ENCODE measurements around the gene CYS1. TPM values are rescaled to one million over a fixed set of nuclear protein-coding genes. Genes with fewer than 3 reads are reported as not detected.

The CYS1 gene
- total and polyA plus RNA-seq, 2 donors (not counting 3 experiments of a cell fraction or from before 2014, with no cell fraction given) = not detected

- H3K79me2 ChIP-seq (ENCODE audit: control insufficient read depth, insufficient read depth, low read length) = peaks cover 32% of the 10 kb centered on the region
- CTCF ChIA-PET = interaction anchor here (0.7 to 2.3 kb wide), 4 partner anchors 174 to 305 kb away, joined by 5 to 8 read pairs (median 6); no protein-coding TSS in a partner anchor
Measured at GRCh38 chr2:10129490-10129889, 49.3 kb upstream of the CYS1 start.

GRCh38 chr2:10128420-10128819, 48.2 kb upstream of the CYS1 start:
- Histone ChIP-seq H3K27ac (ENCODE audit: insufficient read depth, low read depth, low read length) (no peak overlapping the region), H3K9me3 (replicated peaks; ENCODE audit: control insufficient read depth, insufficient read depth, low read length) (no peaks in the 10 kb centered on the region), H3K79me2 (ENCODE audit: control insufficient read depth, insufficient read depth, low read length) (peaks cover 43% of the 10 kb centered on the region), H3K9ac (replicated peaks; ENCODE audit: extremely low read depth, insufficient read depth, low read length) (no peak overlapping the region), H3K36me3 (ENCODE audit: control insufficient read depth in 2 of 2, extremely low read depth in 1 of 2, insufficient read depth in 2 of 2, low read length in 2 of 2) (peaks cover 0 to 21% of the 10 kb centered on the region in 2 experiments), H3K4me3 (replicated peaks in 1 of 3; ENCODE audit: insufficient read depth in 1 of 3, low read depth in 1 of 3, low read length in 3 of 3) (no peak overlapping the region), H3K9me1 (replicated peaks; ENCODE audit: control insufficient read depth, extremely low read depth, insufficient read depth, low read length) (no peaks in the 10 kb centered on the region), H3K4me1 (ENCODE audit: control insufficient read depth, extremely low read depth, insufficient read depth, low read length) (peaks cover 29% of the 10 kb centered on the region), H3K27me3 (ENCODE audit: control insufficient read depth in 2 of 2, insufficient read depth in 2 of 2, low read length in 2 of 2) (no peaks in the 10 kb centered on the region), H4K20me1 (replicated peaks; ENCODE audit: control insufficient read depth, extremely low read depth, insufficient read depth, low read length) (no peaks in the 10 kb centered on the region), H3K4me2 (ENCODE audit: insufficient read depth, low read length) (no peak overlapping the region), H2AFZ (ENCODE audit: low read depth, low read length) (no peak overlapping the region)
- intact Hi-C loops (cut with micrococcal nuclease) = loop anchor here (10.0 kb wide), 1 partner anchor 446 kb away; no protein-coding TSS in a partner anchor
- no TSS peak for BruUV-seq (replicated peaks)
- DNase-seq (ENCODE audit: low read depth, low spot score) (no peak), FAIRE-seq (no peak)
- TF ChIP-seq FOS (IDR thresholded peaks at IDR 0.05; ENCODE audit: borderline replicate concordance, insufficient read depth, low read length) (no peak), JUN (IDR thresholded peaks at IDR 0.05; ENCODE audit: borderline replicate concordance, insufficient read depth, insufficient read length, low read depth) (no peak)
- dilution Hi-C loops (cut with MboI; ENCODE audit: extremely low pct_ligation_motif_present, low sequenced_read_pairs) = no loop called here
- ChIA-PET CTCF (interaction anchor here (1.1 to 1.9 kb wide), 5 partner anchors 13 to 307 kb away, joined by 3 to 8 read pairs (median 5); no protein-coding TSS in a partner anchor), POLR2A (no interaction called here)

More at GRCh38 chr2:10129490-10129889, 49.3 kb upstream of the CYS1 start:
- TF ChIP-seq POLR2A (IDR thresholded peaks at IDR 0.05; ENCODE audit: low read depth, low read length) = no peak
- no peak for TF ChIP-seq POLR2AphosphoS5 (IDR thresholded peaks at IDR 0.05; ENCODE audit: insufficient read depth, low read depth, low read length)
- no peak for TF ChIP-seq EZH2 (IDR thresholded peaks at IDR 0.05; ENCODE audit: borderline replicate concordance, low read depth, low read length, severe bottlenecking)
- TF ChIP-seq MAX (IDR thresholded peaks at IDR 0.05; ENCODE audit: insufficient read depth, insufficient read length) = no peak
- TF ChIP-seq GATA2 (IDR thresholded peaks at IDR 0.05; ENCODE audit: insufficient read depth, insufficient read length, low read depth, low read length) = no peak
- TF ChIP-seq JUN (IDR thresholded peaks at IDR 0.05; ENCODE audit: borderline replicate concordance, insufficient read depth, insufficient read length, low read depth) = no peak
- no peaks in the 10 kb centered on the region for H4K20me1 ChIP-seq (replicated peaks; ENCODE audit: control insufficient read depth, extremely low read depth, insufficient read depth, low read length)
- peaks cover 0 to 21% of the 10 kb centered on the region in 2 experiments for H3K36me3 ChIP-seq (ENCODE audit: control insufficient read depth in 2 of 2, extremely low read depth in 1 of 2, insufficient read depth in 2 of 2, low read length in 2 of 2)
- H3K4me3 ChIP-seq (replicated peaks in 1 of 3; ENCODE audit: insufficient read depth in 1 of 3, low read depth in 1 of 3, low read length in 3 of 3) = no peak overlapping the region
- no peaks in the 10 kb centered on the region for H3K9me3 ChIP-seq (replicated peaks; ENCODE audit: control insufficient read depth, insufficient read depth, low read length)
- no peak overlapping the region for H2AFZ ChIP-seq (ENCODE audit: low read depth, low read length)
- H3K4me1 ChIP-seq (ENCODE audit: control insufficient read depth, extremely low read depth, insufficient read depth, low read length) = peaks cover 19% of the 10 kb centered on the region
- intact Hi-C loops (cut with micrococcal nuclease) (loop anchor here (10.0 kb wide), 1 partner anchor 445 kb away; no protein-coding TSS in a partner anchor), dilution Hi-C loops (cut with MboI; ENCODE audit: extremely low pct_ligation_motif_present, low sequenced_read_pairs) (no loop called here)
- no TSS peak for BruUV-seq (replicated peaks)
- no peak overlapping the region for H3K9ac ChIP-seq (replicated peaks; ENCODE audit: extremely low read depth, insufficient read depth, low read length)
- no peaks in the 10 kb centered on the region for H3K27me3 ChIP-seq (ENCODE audit: control insufficient read depth in 2 of 2, insufficient read depth in 2 of 2, low read length in 2 of 2)
- no peak overlapping the region for H3K4me2 ChIP-seq (ENCODE audit: insufficient read depth, low read length)
- no peak for DNase-seq (ENCODE audit: low read depth, low spot score)
- H3K27ac ChIP-seq (ENCODE audit: insufficient read depth, low read depth, low read length) = no peak overlapping the region
- no peaks in the 10 kb centered on the region for H3K9me1 ChIP-seq (replicated peaks; ENCODE audit: control insufficient read depth, extremely low read depth, insufficient read depth, low read length)
- POLR2A ChIA-PET = no interaction called here
- no peak for FAIRE-seq

Data from endothelial cell of umbilical vein (primary cell).